Left ventricle myocardium superior (tissue), 1 donor: ENCODE results near the gene KPNA5. TPM values are rescaled to one million over a fixed set of nuclear protein-coding genes. Genes with fewer than 3 reads are reported as not detected.
A peak's percentile ranks its signal among the peaks of the same experiment; 100 is the strongest.
"Not testable (repeated sequence)": the region's sequence is repeated elsewhere in the genome, so short reads cannot be mapped to it uniquely, and the experiment has no call there.

Source experiments
- ATAC-seq: fragments of 200-7000 bp; cut with Tn5 transposase; one replicate; pipeline ENCODE4 v1.9.1; 2020; ENCODE audit warnings: mild to moderate bottlenecking, moderate library complexity
- DNase-seq: peaks from one replicate; pipeline ENCODE4 v3.0.0-alpha.2; 2020
- intact Hi-C: fragments of 100-400 bp; cut with micrococcal nuclease; formaldehyde crosslinking; loops from one replicate; pipeline ENCODE4 v1.11.0; 2022
- total RNA-seq: library from RNA; stranded (reverse); fragmentation: NEBNext Ultra II Directional; extraction: Animal tissue kit (Norgen Biotek cat#: 25700); gene quantifications from one replicate; pipeline ENCODE4 v1.2.1, GENCODE V29; 2021
- donor health status: DM: no; HTN: yes; CAD: no; lungs with severe emphysema.

Gene KPNA5
- total RNA-seq, 1 donor from 2014 or later, result 7.2 TPM

GRCh38 chr6:116693275-116693674 lies 12.3 kb downstream of the KPNA5 start:
- DNase-seq, intact Hi-C loops: not testable (repeated sequence)

DNA sequence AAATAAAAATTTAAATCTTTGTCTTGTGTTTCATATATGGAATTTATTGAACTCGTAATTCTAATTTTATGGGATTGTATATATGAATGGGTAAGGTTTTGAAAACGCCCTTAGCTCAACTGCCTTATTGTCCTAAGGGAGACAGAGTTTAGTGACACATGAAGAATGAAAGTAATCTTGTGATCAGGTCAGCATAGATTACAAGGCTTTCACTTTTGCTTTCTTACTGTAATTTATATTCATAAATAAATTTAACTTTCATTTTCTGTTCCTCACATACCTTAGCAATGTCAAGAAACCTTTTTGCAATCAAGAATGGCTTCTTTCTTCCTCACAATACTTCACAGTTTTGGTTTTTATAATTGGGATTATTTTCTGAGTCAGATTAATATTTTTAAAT lies 14.4 kb downstream of the KPNA5 start:
- ATAC-seq, result no peak
- DNase-seq, result no peak
- intact Hi-C loops, result no loop called here

More at GRCh38 chr6:116693275-116693674, 12.3 kb downstream of the KPNA5 start:
- ATAC-seq, result not testable (repeated sequence)

- DNase-seq (no peak), ATAC-seq (no peak)
- intact Hi-C loops, result no loop called here
These were observed 16.5 kb downstream of the KPNA5 start for GRCh38 chr6:116697480-116697879.

GRCh38 chr6:116703888-116704287 lies 22.9 kb downstream of the KPNA5 start:
- ATAC-seq, DNase-seq, intact Hi-C loops: not testable (repeated sequence)

GRCh38 chr6:116705917-116706316 lies 24.9 kb downstream of the KPNA5 start:
- ATAC-seq (no peak), DNase-seq (no peak)
- intact Hi-C loops, result no loop called here

DNA sequence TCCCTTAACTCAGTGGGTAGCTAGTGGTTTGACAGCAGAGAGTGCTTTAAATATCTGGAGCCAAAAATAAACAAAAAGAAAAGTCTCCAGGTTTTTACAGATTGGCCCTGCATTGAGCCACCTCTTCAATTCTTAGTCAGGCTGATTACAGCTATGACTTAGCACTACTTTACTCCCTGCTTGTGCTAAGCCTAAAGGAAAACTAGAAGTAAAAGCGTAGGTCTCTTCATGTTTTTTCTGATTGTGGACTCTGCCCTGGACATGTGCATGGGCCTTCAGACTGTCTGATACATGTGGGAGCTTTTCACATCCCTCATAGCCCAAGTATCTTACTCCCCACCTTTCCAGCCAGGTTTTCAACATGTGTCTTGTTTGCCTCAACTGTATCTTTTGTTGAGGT lies 33.3 kb downstream of the KPNA5 start:
- intact Hi-C loops, result no loop called here
- DNase-seq (no peak), ATAC-seq (no peak)

DNA sequence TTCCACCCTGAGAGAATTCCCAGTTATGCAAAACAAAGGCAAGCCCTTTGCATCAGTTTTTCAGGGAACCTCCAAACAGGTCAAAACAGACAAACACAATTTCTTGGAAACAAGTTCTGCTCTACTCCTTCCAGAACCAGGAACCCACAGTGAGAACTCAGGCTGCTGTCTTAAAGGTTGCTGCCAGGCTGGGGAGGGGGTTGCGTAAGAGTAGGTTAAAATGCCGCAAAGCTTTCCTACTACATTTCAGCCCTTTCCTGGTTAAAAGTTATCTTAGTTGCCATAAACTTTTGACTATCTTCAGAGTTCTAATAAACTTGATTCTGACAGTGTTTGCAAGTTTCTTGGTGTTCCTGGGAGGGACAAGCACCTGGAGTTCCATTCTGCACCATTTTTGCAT lies 33.8 kb downstream of the KPNA5 start:
- DNase-seq, result no peak
- intact Hi-C loops, result no loop called here
- no peak for ATAC-seq

GRCh38 chr6:116726947-116727346 lies 45.9 kb downstream of the KPNA5 start:
- no peak for DNase-seq
- intact Hi-C loops, result no loop called here
- ATAC-seq, result no peak

DNA sequence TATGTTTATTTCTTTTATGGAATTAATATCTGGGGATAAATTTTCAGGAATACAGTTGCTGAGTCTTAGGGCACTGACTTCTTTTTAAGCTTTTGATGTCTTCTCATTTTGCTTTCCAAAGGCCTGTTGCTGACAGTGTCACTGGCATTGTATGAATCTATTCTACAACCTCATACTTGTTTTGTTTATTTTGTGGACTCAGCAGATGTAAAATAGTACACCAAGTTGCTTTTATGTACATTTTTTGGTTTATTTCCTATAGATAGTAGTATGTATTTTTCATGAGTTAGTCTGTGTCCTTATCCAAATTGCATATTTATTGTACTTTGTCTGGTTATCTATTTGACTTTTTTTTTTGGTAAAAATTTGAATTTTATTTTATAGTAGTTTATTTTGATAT lies 49.5 kb downstream of the KPNA5 start:
- DNase-seq (no peak), ATAC-seq (no peak)
- intact Hi-C loops, result no loop called here

DNA sequence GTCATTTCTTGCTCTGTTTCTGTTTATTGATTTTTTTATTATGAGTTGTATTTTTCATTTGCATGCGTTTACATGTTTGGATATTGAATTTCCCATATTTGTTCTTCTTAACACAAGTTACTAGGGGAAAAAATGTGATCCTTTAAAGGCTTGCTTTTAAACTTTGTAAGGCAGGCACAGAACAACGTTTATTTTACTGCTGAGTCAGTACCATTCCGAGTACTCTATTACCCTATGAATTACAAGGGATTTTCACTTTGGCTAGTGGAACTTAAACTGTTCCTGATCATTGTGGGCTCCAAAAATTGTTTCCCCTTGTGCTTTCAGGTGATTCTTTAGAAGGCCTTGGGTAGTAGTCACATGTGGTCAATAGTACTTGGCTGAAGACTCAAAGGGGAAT lies 56.0 kb downstream of the KPNA5 start:
- intact Hi-C loops, result no loop called here
- DNase-seq (no peak), ATAC-seq (no peak)

DNA sequence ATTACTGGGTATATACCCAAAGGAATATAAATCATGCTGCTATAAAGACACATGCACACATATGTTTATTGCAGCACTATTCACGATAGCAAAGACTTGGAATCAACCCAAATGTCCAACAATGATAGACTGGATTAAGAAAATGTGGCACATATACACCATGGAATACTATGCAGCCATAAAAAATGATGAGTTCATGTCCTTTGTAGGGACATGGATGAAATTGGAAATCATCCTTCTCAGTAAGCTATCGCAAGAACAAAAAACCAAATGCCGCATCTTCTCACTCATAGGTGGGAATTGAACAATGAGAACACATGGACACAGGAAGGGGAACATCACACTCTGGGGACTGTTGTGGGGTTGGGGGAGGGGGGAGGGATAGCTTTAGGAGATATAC lies 59.5 kb downstream of the KPNA5 start:
- ATAC-seq, intact Hi-C loops, DNase-seq: not testable (repeated sequence)

DNA sequence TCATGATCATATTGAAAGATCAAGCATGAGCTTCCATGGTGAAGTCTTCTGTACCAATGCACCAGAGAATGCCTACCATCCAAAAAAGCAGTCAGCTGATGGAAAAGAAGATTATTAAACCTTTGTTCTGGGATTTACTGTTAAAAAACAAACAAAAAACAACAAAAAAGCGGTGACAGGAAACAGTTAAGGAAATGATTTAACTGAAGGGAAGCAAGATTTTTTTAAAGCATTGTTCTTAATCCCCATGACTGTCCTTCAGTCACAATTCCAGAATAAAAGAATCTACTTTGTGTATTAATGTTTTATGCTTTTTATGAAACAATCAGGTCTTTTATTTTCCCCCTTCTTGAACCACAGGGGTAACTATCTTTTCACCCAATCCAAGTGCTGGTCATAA lies 60.6 kb downstream of the KPNA5 start:
- intact Hi-C loops, result no loop called here
- DNase-seq (no peak), ATAC-seq (no peak)

- no peak for ATAC-seq
- no peak for DNase-seq
- intact Hi-C loops, result no loop called here
These were observed 64.2 kb downstream of the KPNA5 start for GRCh38 chr6:116745176-116745575.

GRCh38 chr6:116761779-116762178 lies 80.8 kb downstream of the KPNA5 start:
- intact Hi-C loops, result no loop called here
- DNase-seq (no peak), ATAC-seq (no peak)

DNA sequence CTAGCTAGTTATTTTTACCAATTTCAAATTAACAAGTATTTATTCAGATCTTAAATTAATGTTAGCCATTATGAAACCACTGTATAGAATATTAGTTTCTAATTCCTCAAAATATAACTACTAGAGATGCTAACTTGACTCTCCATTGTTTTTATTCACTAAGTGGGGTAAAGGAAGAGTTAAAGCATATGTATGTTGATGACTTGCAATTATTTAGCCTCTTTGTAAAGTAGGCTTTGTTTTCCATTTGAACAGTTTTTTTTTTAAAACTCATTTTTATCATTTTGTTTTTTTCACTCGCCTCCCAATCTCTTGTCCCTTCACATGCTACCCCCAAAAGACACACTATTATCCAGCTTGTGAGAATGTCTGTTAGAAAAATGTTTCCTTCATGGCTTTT lies 81.2 kb downstream of the KPNA5 start:
- intact Hi-C loops, result no loop called here
- DNase-seq (no peak), ATAC-seq (no peak)

DNA sequence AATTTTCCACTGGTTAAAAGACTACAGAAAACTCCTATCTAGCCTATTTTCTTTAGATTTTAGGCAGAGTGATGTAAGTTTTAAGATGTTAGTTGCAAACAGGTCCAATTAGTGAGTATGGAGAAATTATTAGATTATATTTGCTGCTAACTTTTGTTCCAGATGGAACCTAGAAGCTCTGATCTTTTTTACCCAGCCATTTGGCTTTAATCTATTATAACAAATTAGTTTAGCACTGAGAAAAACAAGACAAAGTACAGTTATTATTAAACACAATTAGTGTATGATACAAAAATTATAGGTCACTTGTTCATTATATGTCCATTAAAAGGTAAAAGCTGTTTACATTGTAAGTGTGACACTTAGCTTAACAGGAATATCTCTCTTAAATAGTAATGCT lies 82.0 kb downstream of the KPNA5 start:
- DNase-seq (no peak), ATAC-seq (no peak)
- intact Hi-C loops, result no loop called here

- no peak for DNase-seq
- intact Hi-C loops, result no loop called here
- ATAC-seq, result peak; percentile 39
These were observed 83.1 kb downstream of the KPNA5 start for GRCh38 chr6:116763906-116764628.

GRCh38 chr6:116764629-116764960 lies 83.6 kb downstream of the KPNA5 start:
- ATAC-seq, result peak; percentile 41
- peak; percentile 33 for DNase-seq
- intact Hi-C loops, result no loop called here

DNA sequence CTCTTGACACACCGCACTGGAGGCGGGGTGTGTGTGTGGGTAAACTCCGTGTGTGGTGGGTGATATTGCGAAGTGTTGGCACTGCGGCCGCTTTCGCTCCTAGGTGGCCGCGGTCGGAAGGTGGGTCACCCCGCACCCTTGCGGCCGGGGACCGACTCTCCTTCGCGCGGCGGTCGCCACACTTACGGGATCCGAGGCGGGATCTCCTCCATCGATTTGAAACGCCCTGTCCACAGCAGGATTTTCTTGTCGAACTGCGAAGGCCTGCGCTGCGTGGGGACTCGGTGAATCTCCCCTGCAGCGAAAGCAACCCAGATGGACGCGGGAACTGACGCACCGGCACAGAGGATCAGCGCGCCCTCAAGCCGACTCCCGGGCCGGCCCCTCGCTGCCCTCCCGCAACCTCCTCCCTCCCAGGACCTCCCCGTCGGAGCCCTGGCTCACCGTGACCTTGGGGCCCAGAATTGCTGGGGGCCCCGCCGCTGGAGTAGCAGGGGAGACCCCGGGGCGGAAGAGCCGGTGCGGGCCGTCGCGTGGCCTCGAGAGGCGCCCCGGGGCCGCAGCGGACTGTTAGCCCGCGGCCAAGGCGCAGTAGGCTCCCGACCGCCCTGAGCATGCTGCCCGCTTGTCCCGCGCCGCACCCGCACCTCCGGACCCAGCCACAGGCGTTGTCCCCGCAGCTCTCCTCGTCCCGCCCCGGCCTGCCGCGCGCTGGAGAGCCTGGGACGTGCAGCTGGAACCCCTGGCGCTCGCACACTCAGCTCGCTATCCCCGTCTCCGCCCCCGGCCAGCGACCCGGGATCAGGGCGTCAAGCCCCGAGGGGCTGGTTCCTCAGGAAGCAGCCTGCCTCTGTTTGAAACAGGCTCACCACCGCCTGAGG lies 84.2 kb downstream of the KPNA5 start, which contains the start of gene FAM162B:
TSS of gene FAM162B (minus strand) at position 759 of the 881 bp plus-strand sequence. CDS start at position 616, 143 bp downstream.
- intact Hi-C loops, result no loop called here
- DNase-seq, result peak; percentile 86
- peak; percentile 94 for ATAC-seq

DNA sequence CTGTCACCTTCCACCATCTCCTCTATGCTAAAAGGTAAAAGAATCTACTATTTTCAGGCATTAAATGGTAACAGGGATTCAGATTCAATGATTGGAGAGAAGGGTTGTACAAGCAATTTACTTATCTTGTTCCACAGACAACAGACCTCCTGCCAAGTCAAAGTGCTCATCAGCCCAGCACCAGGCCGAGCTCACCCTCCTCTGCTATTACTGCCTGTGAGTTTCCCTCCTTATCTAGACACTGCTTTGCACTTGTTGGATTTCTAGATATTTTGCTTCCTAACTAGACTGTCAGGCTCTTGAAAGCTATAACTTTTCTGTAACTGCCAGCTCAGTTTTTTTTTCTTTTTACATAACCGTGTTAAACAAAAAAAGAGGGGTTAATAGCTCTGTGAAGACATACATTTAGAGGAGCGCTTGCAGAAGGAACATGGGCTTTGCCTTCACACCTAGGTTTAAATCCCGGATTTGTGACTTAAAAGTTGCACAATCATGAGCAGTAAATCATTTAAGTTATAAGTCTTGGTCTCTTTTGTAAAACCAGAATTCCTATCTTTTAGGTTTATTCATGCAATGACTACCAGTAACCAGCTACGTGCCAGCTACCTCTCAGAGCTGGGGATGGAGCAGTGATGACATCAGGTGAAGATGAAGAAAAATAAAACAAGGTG lies 85.6 kb downstream of the KPNA5 start:
- DNase-seq (no peak), ATAC-seq (no peak)
- intact Hi-C loops, result no loop called here
